HG03457 (cell line): Measurements from ENCODE around the gene NRCAM.

ENCODE experiments used
- ATAC-seq: cut with Tn5 transposase; IDR thresholded peaks from one replicate; pipeline ENCODE4 v1.9.1; 2021; ENCODE audit warnings: moderate number of reproducible peaks; ENCODE audit not compliant: unreplicated experiment

The NRCAM gene

GRCh38 chr7:108181073-108181985 lies 274.9 kb downstream of the NRCAM start:
- ATAC-seq = no peak

GRCh38 chr7:108178398-108178797 lies 277.8 kb downstream of the NRCAM start:
- ATAC-seq = no peak

GRCh38 chr7:108171164-108171563 lies 285.1 kb downstream of the NRCAM start:
- ATAC-seq = no peak

- ATAC-seq = no peak
Measured at GRCh38 chr7:108170251-108170650, 286.0 kb downstream of the NRCAM start.

GRCh38 chr7:108167460-108167859 lies 288.8 kb downstream of the NRCAM start:
- no peak for ATAC-seq

GRCh38 chr7:108166687-108167086 lies 289.5 kb downstream of the NRCAM start:
- no peak for ATAC-seq

GRCh38 chr7:108165723-108166122 lies 290.5 kb downstream of the NRCAM start:
- no peak for ATAC-seq

GRCh38 chr7:108164946-108165345 lies 291.3 kb downstream of the NRCAM start:
- ATAC-seq = no peak

- no peak for ATAC-seq
Measured at GRCh38 chr7:108164342-108164741, 291.9 kb downstream of the NRCAM start.

GRCh38 chr7:108158776-108159175 lies 297.5 kb downstream of the NRCAM start:
- ATAC-seq = no peak

GRCh38 chr7:108157606-108158335 lies 298.5 kb downstream of the NRCAM start:
- no peak for ATAC-seq

GRCh38 chr7:108156897-108157605 lies 299.2 kb downstream of the NRCAM start:
- no peak for ATAC-seq

GRCh38 chr7:108152198-108152597 lies 304.0 kb downstream of the NRCAM start:
- no peak for ATAC-seq

- no peak for ATAC-seq
Measured at GRCh38 chr7:108149908-108150307, 306.3 kb downstream of the NRCAM start.

GRCh38 chr7:108149119-108149518 lies 307.1 kb downstream of the NRCAM start:
- ATAC-seq = no peak

- no peak for ATAC-seq
Measured at GRCh38 chr7:108147031-108147563, 309.1 kb downstream of the NRCAM start.

- ATAC-seq = no peak
Measured at GRCh38 chr7:108146070-108146842, 310.0 kb downstream of the NRCAM start.

- no peak for ATAC-seq
Measured at GRCh38 chr7:108145401-108145800, 310.8 kb downstream of the NRCAM start.

- ATAC-seq = no peak
Measured at GRCh38 chr7:108144931-108145330, 311.3 kb downstream of the NRCAM start.

- no peak for ATAC-seq
Measured at GRCh38 chr7:108143658-108144420, 312.4 kb downstream of the NRCAM start.
